ENCODE data around the gene MYL3.
A peak's percentile ranks its signal among the peaks of the same experiment; 100 is the strongest.

MYL3 gene

DNA sequence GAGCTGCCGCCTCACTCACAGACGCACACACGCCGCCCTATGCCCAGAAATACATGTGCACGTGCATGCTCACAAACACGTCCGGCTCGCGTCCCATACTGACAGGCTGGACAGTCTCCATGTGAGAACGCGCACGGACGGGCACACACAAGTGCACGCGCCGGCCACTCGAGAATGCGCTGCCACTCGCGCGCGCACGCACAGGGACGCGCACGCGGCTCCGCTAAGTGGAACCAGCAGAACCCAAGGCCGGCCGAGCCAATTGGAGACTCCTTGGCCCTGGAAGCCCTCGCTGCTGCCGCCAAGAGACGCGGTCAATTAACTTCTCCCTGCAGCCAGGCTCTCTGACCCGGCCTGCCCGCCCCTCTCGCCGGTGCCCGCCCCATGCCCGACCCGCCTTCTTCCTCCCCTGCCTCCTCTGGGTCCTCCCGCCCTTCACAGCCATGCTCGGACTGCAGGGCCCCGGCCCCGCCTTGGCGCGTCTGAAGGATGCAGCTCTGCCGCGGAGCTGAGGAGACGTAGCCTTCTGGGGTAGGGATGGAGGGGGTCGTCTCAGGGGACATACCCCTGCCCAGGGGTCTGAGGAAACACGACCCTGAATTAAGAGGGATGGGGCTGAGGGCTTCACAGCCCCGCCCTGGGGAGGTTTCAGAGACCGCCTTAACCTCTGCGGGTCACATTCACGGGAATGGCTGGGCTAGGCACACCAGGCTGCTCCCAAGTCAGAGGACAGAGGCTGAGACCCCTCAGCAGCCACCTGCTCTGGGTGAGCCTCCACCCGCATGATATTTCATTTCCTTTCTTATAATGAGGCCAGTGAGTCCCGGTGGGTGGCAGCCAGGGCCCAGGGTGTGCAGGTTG lies 29.3 kb upstream of the MYL3 start:
- WGBS, 2 experiments (ENCODE audit: insufficient coverage in 2 of 2): 5 to 8% methylated on average over 34 to 43 of the region's 58 CpGs
- Histone ChIP-seq H3K4me1 (ENCODE audit: control insufficient read depth, insufficient read depth, low read length, poor library complexity, severe bottlenecking) (peaks cover 16% of the 10 kb centered on the region), H3K9me3 (ENCODE audit: control insufficient read depth, low read length) (no peaks in the 10 kb centered on the region), H3K4me3 (ENCODE audit: extremely low read depth, insufficient read depth, low read length, poor library complexity, severe bottlenecking) (peak overlapping the region; percentile 25), H3K36me3 (ENCODE audit: control insufficient read depth, insufficient read depth, low read length) (no peaks in the 10 kb centered on the region), H3K27ac (ENCODE audit: low read depth, low read length, severe bottlenecking) (peak overlapping the region; percentile 45)

DNA sequence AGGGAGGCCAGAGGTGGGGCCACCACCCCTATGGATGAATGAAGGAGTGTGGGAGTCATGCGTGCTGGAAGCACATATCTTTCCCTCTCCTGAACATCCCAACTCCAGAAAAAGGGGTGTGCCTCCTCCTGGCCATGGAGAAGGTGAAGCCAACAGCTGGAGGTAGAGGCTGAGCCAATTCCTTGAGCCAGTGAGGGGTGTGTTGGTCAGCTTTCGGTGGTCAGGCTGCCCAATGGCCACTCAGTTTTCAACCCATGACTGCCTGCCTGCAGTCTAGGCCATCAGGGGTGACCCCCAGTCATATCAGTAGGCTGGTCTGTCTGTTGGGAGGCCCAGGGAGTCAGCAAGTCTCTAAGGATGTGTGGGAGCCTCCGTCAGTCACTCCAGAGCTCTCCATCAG lies 27.9 kb upstream of the MYL3 start:
- Histone ChIP-seq H3K36me3 (ENCODE audit: control insufficient read depth, insufficient read depth, low read length) (no peaks in the 10 kb centered on the region), H3K27ac (ENCODE audit: low read depth, low read length, severe bottlenecking) (no peak overlapping the region), H3K4me3 (ENCODE audit: extremely low read depth, insufficient read depth, low read length, poor library complexity, severe bottlenecking) (no peak overlapping the region), H3K9me3 (ENCODE audit: control insufficient read depth, low read length) (no peaks in the 10 kb centered on the region), H3K4me1 (ENCODE audit: control insufficient read depth, insufficient read depth, low read length, poor library complexity, severe bottlenecking) (peaks cover 16% of the 10 kb centered on the region)
- 89 to 100% methylated on average over 2 of the region's 3 CpGs for WGBS, 2 experiments (ENCODE audit: insufficient coverage in 2 of 2)

DNA sequence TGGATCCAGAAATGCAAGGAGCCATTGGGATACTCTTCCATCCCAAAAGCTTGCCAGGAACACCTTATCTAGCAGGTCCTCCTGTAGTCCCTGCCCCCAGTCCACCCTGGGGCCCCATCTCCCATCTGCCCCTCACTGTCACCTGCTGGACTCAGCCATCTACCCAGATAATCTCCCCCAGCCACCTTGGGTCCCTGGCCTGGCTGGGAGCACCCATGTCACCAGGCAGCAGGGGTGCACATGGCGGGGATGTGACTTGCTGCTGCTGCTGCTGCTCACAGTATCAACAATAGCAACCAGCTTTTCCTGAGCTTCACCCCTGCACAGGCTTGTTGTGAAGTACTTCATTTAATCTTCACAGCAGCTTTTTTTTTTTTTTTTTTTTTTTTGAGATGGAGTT lies 26.9 kb upstream of the MYL3 start:
- no peak overlapping the region for H3K4me3 ChIP-seq (ENCODE audit: extremely low read depth, insufficient read depth, low read length, poor library complexity, severe bottlenecking)
- H3K4me1 ChIP-seq (ENCODE audit: control insufficient read depth, insufficient read depth, low read length, poor library complexity, severe bottlenecking): peaks cover 16% of the 10 kb centered on the region
- no peaks in the 10 kb centered on the region for H3K36me3 ChIP-seq (ENCODE audit: control insufficient read depth, insufficient read depth, low read length)
- no peaks in the 10 kb centered on the region for H3K9me3 ChIP-seq (ENCODE audit: control insufficient read depth, low read length)
- no peak overlapping the region for H3K27ac ChIP-seq (ENCODE audit: low read depth, low read length, severe bottlenecking)
- no CpG with 5 or more reads among the region's 1 CpG for WGBS, 2 experiments (ENCODE audit: insufficient coverage in 2 of 2)

DNA sequence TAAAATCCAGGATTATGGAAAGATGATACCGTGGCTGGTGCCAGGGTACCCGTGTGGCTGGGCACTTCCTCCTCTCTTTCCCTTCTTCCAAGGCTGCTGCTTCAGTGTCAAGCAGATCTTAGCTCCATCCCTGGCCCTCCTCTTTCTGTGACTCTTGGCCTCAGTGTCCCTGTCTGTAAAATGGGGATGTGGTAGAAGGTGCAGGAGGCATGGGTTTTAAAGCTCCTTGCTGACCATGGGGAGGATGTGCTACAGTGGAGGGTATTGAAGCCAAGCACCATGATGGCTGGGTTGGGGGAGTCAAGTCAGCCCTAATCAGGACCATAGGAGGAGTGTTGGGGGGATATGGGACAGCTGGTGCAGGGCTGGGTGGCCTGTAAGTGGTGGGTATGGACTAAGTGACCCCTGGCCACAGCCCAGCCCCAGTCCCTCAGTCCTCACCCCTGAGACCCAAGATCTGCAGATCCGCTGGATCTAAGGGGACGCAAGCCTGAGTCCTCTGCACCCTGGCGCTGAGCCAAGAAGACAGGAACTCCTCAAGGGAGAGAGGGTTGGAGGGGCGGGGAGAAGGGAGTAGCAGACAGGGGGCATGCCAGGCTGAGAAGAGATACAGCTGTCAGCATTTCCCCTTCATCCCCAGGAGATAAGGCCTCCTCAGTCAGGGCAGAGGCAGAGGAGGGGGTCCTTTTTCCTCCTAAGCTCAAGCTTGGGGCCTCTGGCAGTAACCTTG lies 26.3 kb upstream of the MYL3 start:
- no peaks in the 10 kb centered on the region for H3K9me3 ChIP-seq (ENCODE audit: control insufficient read depth, low read length)
- peaks cover 20% of the 10 kb centered on the region for H3K4me1 ChIP-seq (ENCODE audit: control insufficient read depth, insufficient read depth, low read length, poor library complexity, severe bottlenecking)
- H3K4me3 ChIP-seq (ENCODE audit: extremely low read depth, insufficient read depth, low read length, poor library complexity, severe bottlenecking): no peak overlapping the region
- WGBS, 2 experiments (ENCODE audit: insufficient coverage in 2 of 2): 89 to 90% methylated on average over 3 to 5 of the region's 6 CpGs
- no peak overlapping the region for H3K27ac ChIP-seq (ENCODE audit: low read depth, low read length, severe bottlenecking)
- no peaks in the 10 kb centered on the region for H3K36me3 ChIP-seq (ENCODE audit: control insufficient read depth, insufficient read depth, low read length)

DNA sequence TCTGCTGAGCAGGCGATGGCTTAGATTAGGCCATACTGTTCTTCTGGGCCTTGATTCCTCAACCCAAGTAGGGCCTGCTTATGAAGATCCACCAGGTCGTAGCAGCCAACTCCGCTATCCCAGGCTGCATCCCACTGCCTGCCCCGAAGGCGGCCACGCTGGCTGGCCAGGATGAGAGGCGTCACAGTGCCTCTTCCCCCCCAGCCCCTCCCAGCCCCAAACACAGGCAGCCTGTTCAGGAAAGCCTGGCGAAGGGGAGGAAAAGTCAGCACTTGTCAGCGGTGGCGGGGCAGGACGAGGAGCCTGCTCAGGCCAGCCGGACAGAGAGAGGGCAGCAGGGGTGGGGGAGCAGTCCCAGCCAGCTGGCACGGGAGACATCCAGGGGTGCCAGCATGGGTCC lies 25.5 kb upstream of the MYL3 start:
- Histone ChIP-seq H3K4me1 (ENCODE audit: control insufficient read depth, insufficient read depth, low read length, poor library complexity, severe bottlenecking) (peaks cover 23% of the 10 kb centered on the region), H3K4me3 (ENCODE audit: extremely low read depth, insufficient read depth, low read length, poor library complexity, severe bottlenecking) (no peak overlapping the region), H3K9me3 (ENCODE audit: control insufficient read depth, low read length) (no peaks in the 10 kb centered on the region), H3K36me3 (ENCODE audit: control insufficient read depth, insufficient read depth, low read length) (no peaks in the 10 kb centered on the region), H3K27ac (ENCODE audit: low read depth, low read length, severe bottlenecking) (no peak overlapping the region)
- WGBS, 2 experiments (ENCODE audit: insufficient coverage in 2 of 2): 68 to 86% methylated on average over 8 to 13 of the region's 13 CpGs

DNA sequence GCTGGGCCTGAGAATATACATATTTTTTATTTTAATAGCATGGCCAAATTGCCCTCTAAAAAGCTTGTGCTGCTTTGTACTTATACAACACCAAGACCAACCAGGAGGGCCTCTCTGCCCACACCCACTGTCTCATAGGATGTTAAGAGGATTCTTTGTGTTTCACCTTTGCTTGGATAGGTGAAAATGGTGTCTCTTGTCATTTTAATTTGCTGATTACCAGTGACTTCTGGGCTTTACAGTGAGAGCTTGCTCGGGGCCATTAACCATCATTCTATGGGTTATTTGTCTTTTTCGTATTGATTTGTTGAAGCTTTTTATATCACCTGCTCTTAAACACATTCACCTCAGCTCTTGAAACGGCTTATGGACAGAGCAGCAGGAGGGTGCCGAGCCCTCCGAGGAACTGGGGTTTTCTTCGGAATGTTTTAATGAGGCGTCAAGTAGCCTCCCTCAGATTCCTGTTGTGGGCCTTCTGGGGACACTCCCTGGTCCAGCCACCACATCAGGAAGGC lies 24.8 kb upstream of the MYL3 start:
- Histone ChIP-seq H3K4me3 (ENCODE audit: extremely low read depth, insufficient read depth, low read length, poor library complexity, severe bottlenecking) (no peak overlapping the region), H3K9me3 (ENCODE audit: control insufficient read depth, low read length) (no peaks in the 10 kb centered on the region), H3K36me3 (ENCODE audit: control insufficient read depth, insufficient read depth, low read length) (no peaks in the 10 kb centered on the region), H3K4me1 (ENCODE audit: control insufficient read depth, insufficient read depth, low read length, poor library complexity, severe bottlenecking) (peaks cover 17% of the 10 kb centered on the region), H3K27ac (ENCODE audit: low read depth, low read length, severe bottlenecking) (no peak overlapping the region)
- 9 to 43% methylated on average over 3 to 5 of the region's 7 CpGs for WGBS, 2 experiments (ENCODE audit: insufficient coverage in 2 of 2)

DNA sequence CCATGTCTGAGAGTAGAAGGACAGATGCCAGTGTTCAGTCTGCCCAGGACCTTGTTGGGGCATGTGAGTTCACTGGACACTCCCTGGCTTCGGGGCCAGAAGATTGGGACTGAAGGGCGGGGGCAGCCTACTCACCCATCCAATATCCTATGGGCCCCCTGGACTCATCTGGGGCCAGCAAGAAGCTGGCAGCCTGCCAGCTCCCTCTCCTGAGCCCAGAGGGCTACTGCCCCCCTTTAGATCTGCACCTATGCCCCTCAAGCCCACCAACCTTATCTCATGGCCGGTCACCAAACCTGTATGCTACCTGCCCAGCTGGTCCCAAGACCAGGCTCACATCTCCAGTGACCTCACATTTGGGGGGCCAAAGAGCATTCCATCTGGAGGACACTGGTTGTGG lies 22.4 kb upstream of the MYL3 start:
- Histone ChIP-seq H3K4me1 (ENCODE audit: control insufficient read depth, insufficient read depth, low read length, poor library complexity, severe bottlenecking) (peaks cover 13% of the 10 kb centered on the region), H3K9me3 (ENCODE audit: control insufficient read depth, low read length) (no peaks in the 10 kb centered on the region), H3K36me3 (ENCODE audit: control insufficient read depth, insufficient read depth, low read length) (no peaks in the 10 kb centered on the region), H3K27ac (ENCODE audit: low read depth, low read length, severe bottlenecking) (no peak overlapping the region), H3K4me3 (ENCODE audit: extremely low read depth, insufficient read depth, low read length, poor library complexity, severe bottlenecking) (no peak overlapping the region)
- 93% methylated on average over 3 of the region's 3 CpGs for WGBS, 2 experiments (ENCODE audit: insufficient coverage in 2 of 2)

DNA sequence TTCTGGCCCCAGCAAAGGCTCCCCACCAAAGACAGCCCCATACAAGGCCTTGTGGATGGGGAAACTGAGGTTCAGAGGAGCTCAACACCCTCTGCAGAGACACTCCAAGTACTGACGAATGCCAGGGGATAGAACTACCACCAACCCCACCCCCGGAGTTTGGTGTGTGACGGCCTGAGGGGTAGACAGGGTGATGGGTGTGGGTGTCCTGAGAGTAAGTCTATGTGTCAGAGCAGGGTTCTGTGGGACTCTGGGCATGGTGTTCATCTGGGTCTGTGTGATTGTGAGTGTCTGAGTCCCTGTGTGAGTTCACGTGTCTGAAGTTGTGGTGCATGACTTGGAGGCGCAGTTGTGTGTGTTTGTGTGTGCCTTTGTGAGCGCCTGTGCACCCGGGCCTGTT lies 21.7 kb upstream of the MYL3 start:
- H3K4me3 ChIP-seq (ENCODE audit: extremely low read depth, insufficient read depth, low read length, poor library complexity, severe bottlenecking): no peak overlapping the region
- H3K27ac ChIP-seq (ENCODE audit: low read depth, low read length, severe bottlenecking): no peak overlapping the region
- H3K36me3 ChIP-seq (ENCODE audit: control insufficient read depth, insufficient read depth, low read length): no peaks in the 10 kb centered on the region
- H3K9me3 ChIP-seq (ENCODE audit: control insufficient read depth, low read length): no peaks in the 10 kb centered on the region
- H3K4me1 ChIP-seq (ENCODE audit: control insufficient read depth, insufficient read depth, low read length, poor library complexity, severe bottlenecking): peaks cover 17% of the 10 kb centered on the region
- 82 to 95% methylated on average over 2 to 4 of the region's 7 CpGs for WGBS, 2 experiments (ENCODE audit: insufficient coverage in 2 of 2)

DNA sequence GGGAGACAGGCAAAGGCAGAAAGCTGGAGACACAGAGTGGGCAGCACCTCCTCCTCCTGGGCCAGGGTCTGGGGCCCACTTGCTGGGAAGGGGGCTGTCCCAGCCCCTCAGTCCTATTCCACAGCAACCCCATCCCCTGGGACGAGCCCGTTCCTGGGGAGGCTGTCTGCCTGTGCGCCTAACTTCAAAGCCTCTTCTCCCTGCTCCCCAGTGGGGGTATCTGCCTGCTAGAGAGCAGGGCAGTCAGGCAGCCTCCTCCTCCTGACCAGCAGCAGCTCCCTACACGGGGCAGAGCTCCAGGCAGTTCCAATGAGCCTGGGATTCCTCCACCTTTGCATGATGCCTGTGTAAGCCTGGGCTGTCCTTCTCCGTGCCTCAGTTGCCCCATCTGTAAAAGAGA lies 21.2 kb upstream of the MYL3 start:
- H3K36me3 ChIP-seq (ENCODE audit: control insufficient read depth, insufficient read depth, low read length): no peaks in the 10 kb centered on the region
- H3K27ac ChIP-seq (ENCODE audit: low read depth, low read length, severe bottlenecking): no peak overlapping the region
- WGBS, 2 experiments (ENCODE audit: insufficient coverage in 2 of 2): 23 to 24% methylated on average over 5 of the region's 5 CpGs
- H3K4me1 ChIP-seq (ENCODE audit: control insufficient read depth, insufficient read depth, low read length, poor library complexity, severe bottlenecking): peaks cover 20% of the 10 kb centered on the region
- peak overlapping the region; percentile 41 for H3K4me3 ChIP-seq (ENCODE audit: extremely low read depth, insufficient read depth, low read length, poor library complexity, severe bottlenecking)
- H3K9me3 ChIP-seq (ENCODE audit: control insufficient read depth, low read length): no peaks in the 10 kb centered on the region

DNA sequence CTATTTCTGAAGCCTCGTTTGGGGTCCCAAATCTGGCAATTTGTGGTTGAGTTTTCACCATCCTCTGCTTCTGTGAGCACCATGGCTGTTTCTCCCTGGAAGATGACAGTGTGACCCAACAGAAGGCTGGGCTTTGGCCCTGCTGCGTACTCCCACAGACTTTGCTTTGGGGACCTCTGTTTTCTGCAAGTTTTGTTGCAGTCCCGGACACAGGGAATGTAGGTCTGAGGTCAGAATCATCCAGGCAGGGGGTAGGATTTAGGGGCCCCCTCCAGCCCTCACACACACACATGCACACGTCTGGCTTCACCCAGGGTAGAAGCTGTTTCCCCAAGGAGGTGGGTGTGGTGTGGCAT lies 20.6 kb upstream of the MYL3 start:
- H3K36me3 ChIP-seq (ENCODE audit: control insufficient read depth, insufficient read depth, low read length): no peaks in the 10 kb centered on the region
- H3K4me1 ChIP-seq (ENCODE audit: control insufficient read depth, insufficient read depth, low read length, poor library complexity, severe bottlenecking): peaks cover 25% of the 10 kb centered on the region
- H3K9me3 ChIP-seq (ENCODE audit: control insufficient read depth, low read length): no peaks in the 10 kb centered on the region
- WGBS, 2 experiments (ENCODE audit: insufficient coverage in 2 of 2): 11 to 26% methylated on average over 3 of the region's 4 CpGs
- peak overlapping the region; percentile 41 for H3K4me3 ChIP-seq (ENCODE audit: extremely low read depth, insufficient read depth, low read length, poor library complexity, severe bottlenecking)
- no peak overlapping the region for H3K27ac ChIP-seq (ENCODE audit: low read depth, low read length, severe bottlenecking)
